Amniotic stem cell (primary cell): ENCODE results near the gene BLTP3A.

Source experiments
- DNase-seq: peaks from one replicate; lab custom pipeline; 2025; lab: John Stamatoyannopoulos, UW

Gene BLTP3A

GRCh38 chr6:34829137-34829536 lies 37.3 kb downstream of the BLTP3A start:
- DNase-seq, result no peak

- no peak for DNase-seq
Measured at GRCh38 chr6:34832942-34833341, 41.1 kb downstream of the BLTP3A start.

DNA sequence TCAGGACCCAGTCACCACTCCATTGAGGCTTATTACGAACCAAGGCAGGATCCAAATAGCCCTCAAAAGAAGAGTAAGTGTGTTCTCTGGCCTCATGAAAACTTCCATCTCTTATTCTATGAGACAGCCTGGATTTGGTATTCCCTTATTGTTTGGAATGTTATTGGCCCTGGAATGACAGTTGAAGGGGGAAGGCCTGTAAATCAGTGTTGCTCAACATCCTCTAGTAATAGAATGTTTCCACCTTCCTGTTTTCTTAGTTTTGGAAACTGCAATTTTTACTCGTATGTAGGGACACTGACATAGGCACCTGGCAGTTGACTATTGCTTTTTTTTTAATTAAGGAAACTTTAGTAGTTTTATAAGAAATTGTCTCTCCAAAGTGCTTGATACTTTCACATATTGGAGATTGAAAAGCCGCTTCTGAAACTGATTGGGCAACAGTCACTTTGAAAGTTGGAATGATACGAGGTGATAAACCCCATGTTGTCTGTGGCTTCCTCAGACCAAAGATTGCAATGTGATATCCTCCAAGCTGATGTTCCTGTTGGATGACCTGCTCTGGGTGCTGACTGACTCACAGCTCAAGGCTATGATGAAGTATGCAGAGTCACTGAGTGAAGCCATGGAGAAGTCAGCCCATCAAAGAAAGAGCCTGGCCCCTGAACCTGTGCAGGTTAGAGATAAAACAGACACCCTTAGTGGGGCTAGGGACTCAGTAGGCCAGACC lies 43.1 kb downstream of the BLTP3A start:
- no peak for DNase-seq

- DNase-seq, result no peak
Measured at GRCh38 chr6:34836008-34836407, 44.1 kb downstream of the BLTP3A start.

- DNase-seq, result no peak
Measured at GRCh38 chr6:34836451-34836850, 44.6 kb downstream of the BLTP3A start.

GRCh38 chr6:34837528-34837927 lies 45.6 kb downstream of the BLTP3A start:
- no peak for DNase-seq

GRCh38 chr6:34839666-34840352 lies 47.9 kb downstream of the BLTP3A start:
- DNase-seq, result no peak
